Vagina (tissue), 2 donors: ENCODE data around the gene SH2D3C. TPM values are rescaled to one million over a fixed set of nuclear protein-coding genes. Genes with fewer than 3 reads are reported as not detected.

ENCODE experiments used
- DNase-seq, 2 donors: peaks; one replicate each; pipeline ENCODE4 v3.0.0-alpha.2; 2017; ENCODE audit errors: extremely low spot score in 2 of 2
- H3K27ac ChIP-seq: fragments of 200-600 bp; sonication (generic); one replicate; pipeline ENCODE4 v1.5.1; 2019
- H3K27me3 ChIP-seq: fragments of 200-600 bp; sonication (generic); one replicate; pipeline ENCODE4 v1.5.1; 2019
- H3K36me3 ChIP-seq, 2 donors: fragments of 200-600 bp; sonication (generic); one replicate each; pipeline ENCODE4 v1.5.1; 2017 to 2019
- H3K4me1 ChIP-seq: fragments of 200-600 bp; sonication (generic); one replicate; pipeline ENCODE4 v1.5.1; 2019
- H3K4me3 ChIP-seq, 2 donors: fragments of 200-600 bp; sonication (generic); 1 replicate in 1 of 2; 2 replicates in 1 of 2; pipeline ENCODE4 v1.5.1; 2016 to 2019
- H3K9me3 ChIP-seq: fragments of 200-600 bp; sonication (generic); one replicate; pipeline ENCODE4 v1.5.1; 2019
- intact Hi-C: fragments of 100-400 bp; cut with DNase I; formaldehyde crosslinking; loops from one replicate; pipeline ENCODE4 v1.15.1; 2023
- microRNA-seq: library from miRNA; unstranded; fragments of <30 nt; microRNA quantifications from one replicate; pipeline ENCODE4, GENCODE V29; 2017; ENCODE audit warnings: borderline number of aligned reads, borderline replicate concordance
- total RNA-seq: library from RNA; depleted of rRNA; stranded (reverse); fragments of >200 nt; gene quantifications from one replicate; pipeline ENCODE4 v1.2.3, GENCODE V29; 2016
- TF ChIP-seq, protein P1 (sequence below), 3 experiments: fragments of 450-650 bp in 2 of 3; fragments of 200-600 bp in 1 of 3; sonication (generic) in 1 of 3; IDR thresholded peaks; one replicate each; pipeline ENCODE4 v1.5.1; 2017 to 2019; ENCODE audit warnings: antibody characterized with exemption in 3 of 3, mild to moderate bottlenecking in 2 of 3, moderate library complexity in 2 of 3

The SH2D3C gene
- total RNA-seq, 1 donor from 2014 or later = 19.6 TPM

GRCh38 chr9:127689329-127690000, 89.0 kb downstream of the SH2D3C start:
- no peaks in the 10 kb centered on the region for H3K9me3 ChIP-seq
- TF ChIP-seq, protein P1, sequence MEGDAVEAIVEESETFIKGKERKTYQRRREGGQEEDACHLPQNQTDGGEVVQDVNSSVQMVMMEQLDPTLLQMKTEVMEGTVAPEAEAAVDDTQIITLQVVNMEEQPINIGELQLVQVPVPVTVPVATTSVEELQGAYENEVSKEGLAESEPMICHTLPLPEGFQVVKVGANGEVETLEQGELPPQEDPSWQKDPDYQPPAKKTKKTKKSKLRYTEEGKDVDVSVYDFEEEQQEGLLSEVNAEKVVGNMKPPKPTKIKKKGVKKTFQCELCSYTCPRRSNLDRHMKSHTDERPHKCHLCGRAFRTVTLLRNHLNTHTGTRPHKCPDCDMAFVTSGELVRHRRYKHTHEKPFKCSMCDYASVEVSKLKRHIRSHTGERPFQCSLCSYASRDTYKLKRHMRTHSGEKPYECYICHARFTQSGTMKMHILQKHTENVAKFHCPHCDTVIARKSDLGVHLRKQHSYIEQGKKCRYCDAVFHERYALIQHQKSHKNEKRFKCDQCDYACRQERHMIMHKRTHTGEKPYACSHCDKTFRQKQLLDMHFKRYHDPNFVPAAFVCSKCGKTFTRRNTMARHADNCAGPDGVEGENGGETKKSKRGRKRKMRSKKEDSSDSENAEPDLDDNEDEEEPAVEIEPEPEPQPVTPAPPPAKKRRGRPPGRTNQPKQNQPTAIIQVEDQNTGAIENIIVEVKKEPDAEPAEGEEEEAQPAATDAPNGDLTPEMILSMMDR (IDR thresholded peaks at IDR 0.05) = no peak
- H3K27me3 ChIP-seq = no peaks in the 10 kb centered on the region
- DNase-seq = no peak
- H3K4me3 ChIP-seq = no peak overlapping the region
- H3K4me1 ChIP-seq = no peaks in the 10 kb centered on the region
- peaks cover 0 to 24% of the 10 kb centered on the region in 2 donors for H3K36me3 ChIP-seq
- intact Hi-C loops = no loop called here
- H3K27ac ChIP-seq = no peak overlapping the region

Small RNAs within 50 kb of the gene (microRNA-seq; reads per million reads assigned to microRNA genes)
- gene MIR2861 (not detected), gene MIR3960 (not detected)

Other genes starting within 250 kb of the SH2D3C start
- gene STXBP1, start 166.4 kb downstream of the SH2D3C start, total RNA-seq = 56.2 TPM
- not detected for gene CFAP157, start 71.7 kb downstream of the SH2D3C start, total RNA-seq
- 2.2 TPM for gene PTRH1, start 63.0 kb downstream of the SH2D3C start, total RNA-seq
- gene TTC16, start 62.6 kb downstream of the SH2D3C start, total RNA-seq = 0.25 TPM
- gene TOR2A, start 43.4 kb downstream of the SH2D3C start, total RNA-seq = 12.3 TPM
- 66.3 TPM for gene CDK9, start 7.4 kb upstream of the SH2D3C start, total RNA-seq
- gene FPGS, start 24.2 kb upstream of the SH2D3C start, total RNA-seq = 99.7 TPM
- 130 TPM for gene ENG, start 76.0 kb upstream of the SH2D3C start, total RNA-seq
- 33.4 TPM for gene AK1, start 99.0 kb upstream of the SH2D3C start, total RNA-seq
- 108 TPM for gene ST6GALNAC6, start 120.9 kb upstream of the SH2D3C start, total RNA-seq
- 33.1 TPM for gene ST6GALNAC4, start 138.4 kb upstream of the SH2D3C start, total RNA-seq
- 10.3 TPM for gene PIP5KL1, start 152.1 kb upstream of the SH2D3C start, total RNA-seq
- 17.7 TPM for gene DPM2, start 159.2 kb upstream of the SH2D3C start, total RNA-seq
- gene EEIG1, start 202.3 kb upstream of the SH2D3C start, total RNA-seq = 30.9 TPM